GM13976 (cell line): ENCODE measurements around the gene GHRL.

Experiments
- DNase-seq: peaks from one replicate; pipeline ENCODE4 v3.0.0; 2012; ENCODE audit warnings: low spot score
- CTCF ChIP-seq: IDR thresholded peaks from 2 replicates; pipeline ENCODE4 v1.5.1; 2012; ENCODE audit warnings: borderline replicate concordance, mild to moderate bottlenecking; ENCODE audit not compliant: insufficient read depth; ENCODE audit errors: extremely low read depth, missing control alignments, control extremely low read depth
- in situ Hi-C: fragments of 300-500 bp; cut with MboI; formaldehyde crosslinking; loops from one replicate; pipeline ENCODE4 v1.12.0; 2022; ENCODE audit warnings: low sequenced_read_pairs, mixed read lengths, inconsistent platforms; ENCODE audit not compliant: unreplicated experiment

GHRL gene

GRCh38 chr3:10265833-10266232 lies 26.9 kb downstream of the GHRL start:
- TF ChIP-seq CTCF = no peak
- in situ Hi-C loops = no loop called here
- DNase-seq = no peak

GRCh38 chr3:10263646-10264363 lies 28.9 kb downstream of the GHRL start:
- no peak for TF ChIP-seq CTCF
- no peak for DNase-seq
- in situ Hi-C loops = no loop called here

GRCh38 chr3:10262027-10262426 lies 30.7 kb downstream of the GHRL start:
- TF ChIP-seq CTCF = no peak
- in situ Hi-C loops = no loop called here

GRCh38 chr3:10260211-10260701 lies 32.5 kb downstream of the GHRL start:
- in situ Hi-C loops = no loop called here
- no peak for TF ChIP-seq CTCF
- DNase-seq = no peak

More at GRCh38 chr3:10262027-10262426, 30.7 kb downstream of the GHRL start:
- no peak for DNase-seq

GRCh38 chr3:10259798-10260197 lies 32.9 kb downstream of the GHRL start:
- in situ Hi-C loops = no loop called here
- no peak for TF ChIP-seq CTCF
- no peak for DNase-seq

- no peak for DNase-seq
- in situ Hi-C loops = no loop called here
- no peak for TF ChIP-seq CTCF
Measured at GRCh38 chr3:10259036-10259435, 33.7 kb downstream of the GHRL start.
